Transverse colon (tissue), 4 donors: Measurements from ENCODE around the gene BRPF3.

Experiments
- EP300 ChIP-seq: sonication (generic); formaldehyde crosslinking; IDR thresholded peaks from one replicate; pipeline ENCODE4 v1.6.1; 2017; ENCODE audit warnings: antibody characterized with exemption, low read depth
- POLR2A ChIP-seq: fragments of 450-650 bp; IDR thresholded peaks from one replicate; pipeline ENCODE4 v1.6.1; 2016; ENCODE audit warnings: antibody characterized with exemption, mild to moderate bottlenecking, moderate library complexity
- POLR2AphosphoS5 ChIP-seq, 3 donors: sonication (generic); formaldehyde crosslinking; IDR thresholded peaks; one replicate each; pipeline ENCODE4 v1.6.1; 2016; ENCODE audit warnings: antibody characterized with exemption in 3 of 3
- TF ChIP-seq, protein P1 (sequence below), 5 experiments: fragments of 200-600 bp in 3 of 5; fragments of 450-650 bp in 2 of 5; sonication (generic) in 3 of 5; IDR thresholded peaks; 1 replicate in 2 of 5; 2 replicates in 3 of 5; pipeline ENCODE4 v1.5.1; 2016 to 2017; ENCODE audit warnings: antibody characterized with exemption in 5 of 5, inconsistent platforms in 3 of 5, mild to moderate bottlenecking in 2 of 5, moderate library complexity in 1 of 5

GRCh38 chr6:36272234-36272633, 75.7 kb downstream of the BRPF3 start:
- no peak for TF ChIP-seq POLR2A
- TF ChIP-seq, protein P1, sequence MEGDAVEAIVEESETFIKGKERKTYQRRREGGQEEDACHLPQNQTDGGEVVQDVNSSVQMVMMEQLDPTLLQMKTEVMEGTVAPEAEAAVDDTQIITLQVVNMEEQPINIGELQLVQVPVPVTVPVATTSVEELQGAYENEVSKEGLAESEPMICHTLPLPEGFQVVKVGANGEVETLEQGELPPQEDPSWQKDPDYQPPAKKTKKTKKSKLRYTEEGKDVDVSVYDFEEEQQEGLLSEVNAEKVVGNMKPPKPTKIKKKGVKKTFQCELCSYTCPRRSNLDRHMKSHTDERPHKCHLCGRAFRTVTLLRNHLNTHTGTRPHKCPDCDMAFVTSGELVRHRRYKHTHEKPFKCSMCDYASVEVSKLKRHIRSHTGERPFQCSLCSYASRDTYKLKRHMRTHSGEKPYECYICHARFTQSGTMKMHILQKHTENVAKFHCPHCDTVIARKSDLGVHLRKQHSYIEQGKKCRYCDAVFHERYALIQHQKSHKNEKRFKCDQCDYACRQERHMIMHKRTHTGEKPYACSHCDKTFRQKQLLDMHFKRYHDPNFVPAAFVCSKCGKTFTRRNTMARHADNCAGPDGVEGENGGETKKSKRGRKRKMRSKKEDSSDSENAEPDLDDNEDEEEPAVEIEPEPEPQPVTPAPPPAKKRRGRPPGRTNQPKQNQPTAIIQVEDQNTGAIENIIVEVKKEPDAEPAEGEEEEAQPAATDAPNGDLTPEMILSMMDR (IDR thresholded peaks at IDR 0.05) = no peak
- no peak for TF ChIP-seq EP300
- no peak for TF ChIP-seq POLR2AphosphoS5 (IDR thresholded peaks at IDR 0.05)
